GM19240 (cell line): ENCODE results near the gene CUX1.
"Not testable (repeated sequence)": the region's sequence is repeated elsewhere in the genome, so short reads cannot be mapped to it uniquely, and the experiment has no call there.

Experiments
- DNase-seq: peaks from one replicate; pipeline ENCODE4 v3.0.0; 2011; ENCODE audit warnings: low spot score; ENCODE audit not compliant: insufficient read length

CUX1 gene

DNA sequence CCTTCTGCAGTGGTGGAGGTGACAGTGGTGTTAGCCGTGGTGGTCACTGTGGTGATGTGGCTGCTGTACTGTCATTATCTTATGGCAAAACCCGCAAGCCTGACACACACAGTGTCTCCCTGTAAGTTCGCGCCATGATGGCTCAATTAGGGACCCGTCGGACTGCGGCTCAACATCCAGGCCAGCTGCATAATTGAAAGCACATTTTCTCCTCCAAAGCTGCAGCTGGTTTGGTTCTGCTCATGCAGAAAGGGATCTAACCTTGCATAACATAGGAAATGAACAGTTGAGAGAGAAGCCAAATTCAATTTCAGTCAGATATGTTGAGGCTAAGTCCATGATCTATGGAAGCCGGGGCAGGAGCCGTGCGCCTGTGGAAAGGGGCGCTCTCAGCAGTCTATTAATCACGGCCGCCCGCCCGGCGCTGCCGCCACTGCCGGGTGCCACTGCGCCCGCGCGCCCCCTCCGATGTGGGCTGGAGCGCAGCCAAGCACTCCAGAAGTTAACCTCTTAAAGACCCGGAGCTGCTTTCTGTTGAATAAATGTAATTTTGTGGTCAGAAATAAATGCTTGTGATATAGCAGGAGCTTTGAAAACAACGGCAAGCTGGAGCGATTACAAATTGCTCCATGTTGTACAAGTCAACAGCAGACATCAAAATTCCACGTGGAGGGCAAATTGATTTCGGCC, 227.7 kb downstream of the CUX1 start:
- DNase-seq: no peak

DNA sequence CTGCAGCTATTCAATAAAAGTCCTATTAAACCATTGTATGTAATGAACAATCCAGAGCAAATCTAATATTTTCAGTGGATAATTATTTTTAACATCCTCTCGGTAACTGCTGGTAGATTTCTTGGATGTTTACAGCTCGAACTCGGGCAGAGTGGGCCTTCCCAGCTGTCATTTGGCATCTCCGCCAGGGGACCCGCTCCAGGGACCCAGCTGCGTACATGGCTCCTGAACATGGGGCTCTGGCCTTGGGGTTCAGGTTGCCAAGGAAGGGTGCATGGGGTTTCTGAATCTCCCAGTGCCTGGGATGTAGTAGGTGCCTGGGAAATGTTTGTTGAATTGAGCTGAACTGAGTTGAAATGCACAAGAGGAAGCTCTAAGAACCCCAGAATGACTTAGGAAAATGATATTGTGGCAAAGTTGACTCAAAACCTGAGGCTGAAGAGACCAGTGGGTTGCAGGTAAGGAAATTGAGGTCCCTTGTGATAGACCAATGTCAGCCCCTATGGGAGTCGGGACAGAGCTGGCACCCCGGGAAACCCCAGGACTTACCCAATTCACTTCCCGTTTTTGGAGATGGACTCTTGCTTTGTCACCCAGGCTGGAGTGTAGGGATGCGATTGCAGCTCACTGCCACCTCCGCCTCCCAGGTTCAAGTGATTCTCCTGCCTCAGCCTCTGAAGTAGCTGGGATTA, 228.4 kb downstream of the CUX1 start:
- no peak for DNase-seq

DNA sequence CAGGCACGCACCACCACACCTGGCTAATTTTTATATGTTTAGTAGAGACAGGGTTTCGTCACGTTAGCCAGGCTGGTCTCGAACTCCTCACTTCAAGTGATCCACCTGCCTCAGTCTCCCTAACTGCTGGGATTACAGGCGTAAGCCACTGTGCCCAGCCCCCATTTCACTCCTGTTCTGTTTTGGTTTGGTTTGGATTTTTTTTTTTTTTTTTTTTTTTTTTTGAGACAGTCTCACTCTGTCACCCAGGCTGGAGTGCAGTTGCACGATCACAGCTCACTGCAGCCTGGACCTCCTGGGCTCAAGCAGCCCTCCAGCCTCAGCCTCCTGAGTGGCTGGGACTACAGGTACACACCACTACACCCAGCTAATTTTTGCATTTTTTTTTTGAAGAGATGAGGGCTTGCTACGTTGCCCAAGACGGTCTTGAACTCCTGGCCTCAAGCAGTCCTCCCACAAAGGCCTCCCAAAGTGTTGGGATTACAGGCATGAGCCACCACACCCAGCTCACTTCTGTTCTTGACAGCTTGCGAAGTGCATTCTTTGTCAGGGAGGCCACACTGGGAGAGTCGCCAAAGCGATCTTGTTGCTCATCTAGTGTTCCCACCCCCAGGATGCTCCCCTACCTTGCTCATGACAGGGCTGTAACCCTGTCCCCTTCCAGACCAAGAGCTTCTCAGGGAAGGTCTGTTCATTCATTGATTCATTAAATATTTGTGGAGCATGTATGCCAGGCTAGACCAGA, 229.1 kb downstream of the CUX1 start:
- no peak for DNase-seq

DNA sequence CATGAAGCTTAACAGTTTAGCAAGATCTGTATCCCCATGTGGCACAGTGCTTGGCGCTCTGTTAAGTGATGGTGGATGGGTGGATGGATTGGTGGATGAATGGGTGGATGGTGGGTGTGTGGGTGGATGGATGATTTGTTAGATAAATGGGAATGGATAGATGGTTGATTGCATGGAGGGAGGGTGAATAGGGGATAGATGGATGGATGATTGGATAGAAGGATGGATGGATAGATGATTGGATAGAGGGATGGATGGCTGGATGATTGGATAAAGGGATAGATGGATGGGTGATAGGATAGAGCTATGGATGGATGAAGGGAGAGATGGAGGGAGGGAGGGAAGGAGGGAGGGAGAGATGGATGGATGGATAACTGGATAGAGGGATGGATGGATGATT, 229.7 kb downstream of the CUX1 start:
- no peak for DNase-seq

DNA sequence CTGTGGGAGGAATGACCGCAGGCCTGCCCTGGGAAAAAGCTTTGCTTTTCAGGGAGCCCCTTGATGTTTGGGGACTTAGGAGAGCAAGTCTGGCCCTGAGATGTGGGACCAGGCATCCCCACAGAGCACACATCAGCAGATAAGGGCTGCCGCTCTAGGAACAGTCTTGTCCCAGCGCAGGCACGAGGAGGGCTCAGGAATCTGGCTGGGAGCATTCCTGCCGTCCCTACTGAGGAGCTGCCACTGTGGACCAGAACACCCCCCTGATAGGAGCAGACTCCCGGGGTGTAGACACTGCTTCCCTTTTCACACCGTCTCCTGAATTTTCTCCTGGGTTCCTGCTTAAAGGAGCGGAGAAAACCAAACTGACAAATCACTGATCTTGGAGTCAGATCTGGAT, 232.3 kb downstream of the CUX1 start:
- DNase-seq: no peak

DNA sequence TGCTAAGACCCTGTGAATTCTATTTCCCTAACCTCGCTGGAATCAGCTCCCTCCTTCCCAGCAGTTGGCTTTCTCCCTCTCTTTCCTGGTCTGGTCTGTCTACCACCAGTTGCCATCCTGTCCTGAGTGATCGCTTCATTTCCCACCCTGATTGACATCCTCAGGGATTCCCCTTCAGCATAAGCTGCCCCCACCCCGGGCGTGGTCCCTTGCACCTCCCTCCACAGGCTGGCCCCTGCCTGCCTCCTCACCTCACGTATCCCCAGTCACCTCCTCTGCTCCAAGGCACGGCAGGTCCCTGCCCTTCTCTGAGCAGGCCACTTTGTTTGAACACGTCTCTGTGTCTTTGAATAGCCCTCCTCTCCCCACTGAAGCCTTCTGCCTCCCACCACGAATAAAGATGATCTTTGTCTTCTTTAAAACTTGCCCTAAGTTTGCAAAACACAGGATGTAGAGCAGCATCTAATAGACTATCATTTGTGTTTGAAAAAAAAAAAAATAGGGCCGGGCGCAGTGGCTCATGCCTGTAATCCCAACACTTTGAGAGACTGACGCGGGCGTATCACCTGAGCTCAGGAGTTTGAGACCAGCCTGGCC, 233.5 kb downstream of the CUX1 start:
- DNase-seq: no peak

DNA sequence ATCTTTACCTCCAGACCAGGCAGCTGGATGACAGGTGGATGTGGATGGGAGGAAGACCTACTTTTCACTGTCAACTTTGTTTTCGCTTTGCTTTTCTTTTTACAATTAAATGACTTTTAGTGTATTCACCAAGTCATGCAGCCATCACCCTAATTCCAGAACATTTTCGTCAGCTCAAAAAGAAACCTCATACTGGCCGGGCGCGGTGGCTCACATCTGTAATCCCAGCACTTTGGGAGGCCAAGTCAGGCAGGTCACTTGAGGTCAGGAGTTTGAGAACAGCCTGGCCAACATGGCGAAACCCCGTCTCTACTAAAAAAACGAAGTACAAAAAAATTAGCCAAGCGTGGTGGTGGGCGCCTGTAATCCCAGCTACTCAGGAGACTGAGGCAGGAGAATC, 234.3 kb downstream of the CUX1 start:
- DNase-seq: not testable (repeated sequence)

DNA sequence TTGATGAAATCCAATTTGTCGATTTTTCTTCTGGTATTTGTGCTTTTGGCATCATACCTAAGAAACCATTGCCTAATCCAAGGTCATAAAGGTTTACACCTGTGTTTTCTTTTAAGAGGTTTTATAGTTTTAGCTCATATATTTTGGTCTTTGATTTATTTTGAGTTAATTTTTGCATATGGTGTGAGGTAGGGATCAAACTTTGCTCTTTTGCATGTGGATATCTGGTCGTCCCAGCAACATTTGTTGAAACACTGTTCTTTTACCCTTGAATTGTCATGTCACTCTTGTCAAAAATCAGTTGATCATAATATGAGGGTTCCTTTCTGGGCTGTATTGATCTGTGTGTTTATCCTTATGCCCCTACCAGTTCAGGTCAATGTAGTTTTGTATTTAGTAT, 236.7 kb downstream of the CUX1 start:
- no peak for DNase-seq

DNA sequence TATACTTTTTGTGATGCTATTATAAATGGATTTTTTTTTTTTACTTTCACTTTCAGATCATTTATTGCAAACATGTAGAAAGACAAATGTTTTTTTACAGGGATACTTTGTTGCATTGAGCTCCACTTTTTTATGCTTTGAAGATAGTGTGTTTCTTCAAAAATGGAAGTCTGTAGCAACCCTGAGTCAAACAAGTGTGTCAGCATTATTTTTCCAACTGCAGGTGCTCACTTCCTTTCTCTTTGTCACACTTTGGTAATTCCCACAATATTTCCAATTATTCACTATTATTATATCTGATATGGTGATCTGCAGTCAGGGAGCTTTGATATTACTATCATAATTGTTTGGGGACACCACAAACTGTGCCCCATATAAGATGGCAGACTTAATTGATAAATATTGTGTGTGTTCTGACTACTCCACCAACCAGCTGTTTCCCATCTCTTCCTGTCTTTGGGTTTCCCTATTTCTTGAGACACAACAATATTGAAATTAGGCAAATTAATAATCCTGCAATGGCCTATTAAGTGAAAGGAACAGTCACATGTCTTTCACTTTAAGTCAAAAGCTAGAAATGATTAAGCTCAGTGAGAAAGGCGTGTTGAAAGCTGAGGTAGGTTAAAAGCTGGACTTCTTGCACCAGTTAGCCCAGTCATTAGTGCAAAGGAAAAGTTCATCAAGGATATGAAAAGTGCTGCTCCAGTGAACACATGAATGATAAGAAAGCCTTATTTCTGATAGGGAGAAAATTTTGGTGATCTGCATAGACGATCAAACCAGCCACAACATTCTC, 238.0 kb downstream of the CUX1 start:
- DNase-seq: no peak

DNA sequence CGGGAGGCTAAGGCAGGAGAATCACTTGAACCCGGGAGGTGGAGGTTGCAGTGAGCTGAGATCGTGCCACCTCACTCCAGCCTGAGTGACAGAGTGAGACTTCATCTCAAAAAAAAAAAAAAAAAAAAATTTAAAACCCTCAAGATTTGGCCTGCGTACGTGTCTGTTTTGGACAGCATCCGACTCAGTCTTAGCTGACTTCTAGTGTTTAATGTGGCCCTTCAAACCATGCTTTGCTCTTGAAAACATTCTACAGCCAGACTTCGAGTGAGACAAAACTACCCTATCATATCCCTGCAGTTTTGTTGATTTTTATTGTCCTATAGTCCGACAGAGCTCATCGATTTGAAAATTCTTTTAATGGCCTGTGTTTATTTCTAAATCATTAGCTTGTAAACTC, 242.1 kb downstream of the CUX1 start:
- DNase-seq: no peak

DNA sequence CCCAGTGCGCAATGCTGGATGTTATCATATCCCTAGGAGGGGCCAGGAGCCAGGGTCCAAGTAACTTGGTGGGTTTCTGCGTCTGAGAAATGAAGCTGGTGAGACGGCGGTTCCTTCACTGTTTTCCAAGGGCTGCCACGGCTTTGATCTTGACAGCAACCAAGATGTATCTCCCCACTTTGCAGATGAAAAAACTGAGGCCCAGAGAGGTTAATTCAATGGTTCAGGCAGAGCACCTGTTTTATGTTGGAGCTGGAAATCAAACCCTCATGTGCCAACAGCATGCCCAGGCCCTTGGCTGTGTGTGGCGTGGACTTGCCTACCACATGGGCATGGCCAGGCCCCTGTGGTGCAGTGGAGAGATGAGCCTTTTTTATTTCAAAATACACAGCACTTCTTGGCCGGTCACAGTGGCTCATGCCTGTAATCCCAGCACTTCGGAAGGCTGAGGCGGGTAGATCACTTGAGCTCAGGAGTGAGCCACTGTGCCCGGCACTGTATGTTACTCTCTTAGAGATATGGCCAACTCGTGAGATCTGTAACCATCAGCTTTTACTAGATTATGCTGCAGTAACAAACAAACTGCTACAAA, 244.0 kb downstream of the CUX1 start:
- DNase-seq: no peak

DNA sequence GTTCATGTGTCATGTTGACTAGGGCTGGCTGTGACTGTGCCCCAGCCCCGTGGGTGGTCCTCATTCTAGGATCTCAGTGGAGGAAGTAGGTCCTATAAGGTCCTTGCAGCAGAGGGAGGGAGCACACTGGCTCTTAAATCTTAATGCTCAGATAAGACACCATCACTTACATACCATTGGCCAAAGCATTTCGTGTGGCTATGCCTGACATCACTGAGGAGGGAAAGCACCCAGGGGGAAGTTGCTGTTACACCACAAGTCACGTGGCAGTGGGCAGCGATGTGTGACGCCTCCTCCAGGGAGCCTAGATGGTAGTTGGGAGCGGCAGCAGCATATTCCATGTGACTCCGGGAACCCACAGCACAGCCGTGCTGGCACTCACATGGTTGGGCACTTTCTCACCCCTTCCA, 244.6 kb downstream of the CUX1 start:
- peak; percentile 64 for DNase-seq

DNA sequence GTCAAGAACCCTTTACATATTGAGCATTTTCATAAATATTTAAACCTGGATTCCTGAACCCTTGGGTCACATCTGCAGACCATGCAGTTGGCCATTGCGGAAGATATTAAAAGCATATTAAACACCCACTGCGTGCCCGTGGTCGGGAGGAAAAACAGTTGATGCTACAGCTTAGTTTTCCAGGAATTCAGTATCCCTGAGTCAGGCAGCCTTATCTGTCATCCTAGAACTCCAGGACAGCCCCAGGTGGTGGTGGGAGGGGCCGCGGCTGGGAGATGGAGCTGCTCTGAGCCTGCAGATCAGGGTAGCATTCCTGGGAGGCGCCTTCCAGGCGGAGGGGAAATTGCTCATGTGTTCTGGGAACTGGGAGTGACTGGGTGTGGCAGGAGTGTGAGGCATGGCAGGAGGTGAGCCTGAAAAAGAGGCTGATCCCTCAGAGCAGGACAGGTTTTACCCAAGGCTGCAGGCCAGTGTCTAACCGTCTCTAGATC, 246.3 kb downstream of the CUX1 start:
- DNase-seq: no peak

DNA sequence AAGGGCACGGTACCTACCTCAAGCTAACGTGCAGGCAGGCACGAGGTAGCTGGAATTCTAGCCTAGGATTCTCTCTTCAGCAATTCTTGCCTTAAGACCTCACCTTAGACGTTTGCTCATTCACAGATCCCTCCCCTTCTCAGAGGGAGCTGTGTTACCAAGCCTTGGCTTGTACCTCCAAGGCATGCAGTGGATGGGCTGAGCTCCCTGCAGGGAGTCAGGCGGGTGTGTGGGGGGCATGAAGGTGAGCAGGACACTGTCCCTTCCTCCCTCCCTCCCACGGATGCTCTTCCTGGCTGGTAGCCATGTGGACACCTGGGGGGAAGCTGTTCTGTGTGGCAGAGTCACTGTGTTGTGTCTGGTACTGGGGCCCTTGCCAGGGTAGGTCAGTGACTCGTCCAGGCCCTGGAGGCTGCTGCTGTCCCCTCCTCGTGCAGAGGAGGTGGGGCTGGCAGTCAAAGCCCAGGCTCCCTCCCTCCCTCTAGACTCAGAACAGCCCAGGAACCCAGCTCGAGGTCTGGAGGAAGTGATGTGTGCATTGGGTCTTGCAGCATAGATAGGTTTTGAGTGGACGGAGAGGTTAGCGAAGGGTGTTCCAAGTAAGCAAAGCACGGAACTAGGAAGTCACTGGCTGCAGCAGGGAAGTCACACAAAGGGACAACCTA, 247.1 kb downstream of the CUX1 start:
- no peak for DNase-seq

DNA sequence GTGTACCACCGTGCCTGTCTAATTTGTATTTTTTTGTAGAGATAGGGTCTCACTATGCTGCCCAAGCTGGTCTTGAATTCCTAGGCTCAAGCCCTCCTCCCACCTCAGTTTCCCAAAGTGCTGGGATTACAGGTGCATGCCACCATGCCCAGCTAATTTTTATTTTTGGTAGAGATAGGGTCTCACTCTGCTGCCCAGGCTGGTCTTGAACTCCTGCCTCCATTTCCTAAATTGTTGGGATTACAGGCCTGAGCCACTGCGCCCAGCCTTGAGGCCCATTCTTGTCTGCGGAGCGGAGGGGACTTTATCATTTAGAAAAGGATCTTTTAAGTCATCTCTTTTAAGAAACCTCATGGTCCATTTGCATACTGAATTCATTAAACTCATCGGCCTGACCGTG, 247.8 kb downstream of the CUX1 start:
- DNase-seq: no peak

DNA sequence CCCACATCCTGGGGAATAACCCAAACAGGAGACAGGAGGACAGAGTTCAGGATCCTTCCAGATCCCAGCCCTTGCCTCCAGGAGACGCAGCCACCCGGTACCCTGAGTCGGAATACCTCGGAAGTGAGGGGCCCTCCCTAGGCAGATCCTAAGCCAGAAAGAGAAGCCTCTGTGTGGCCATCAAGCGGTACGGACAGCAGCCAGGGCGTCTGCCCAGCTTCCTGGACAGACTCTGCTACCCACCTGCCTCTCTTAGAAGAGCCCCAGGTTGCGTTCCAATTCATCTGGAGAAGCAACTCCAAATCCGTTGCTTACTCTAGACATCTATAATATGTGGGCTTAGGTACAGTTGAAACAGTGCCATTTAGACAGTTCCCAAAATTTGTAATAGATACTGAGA, 249.1 kb downstream of the CUX1 start:
- DNase-seq: no peak

DNA sequence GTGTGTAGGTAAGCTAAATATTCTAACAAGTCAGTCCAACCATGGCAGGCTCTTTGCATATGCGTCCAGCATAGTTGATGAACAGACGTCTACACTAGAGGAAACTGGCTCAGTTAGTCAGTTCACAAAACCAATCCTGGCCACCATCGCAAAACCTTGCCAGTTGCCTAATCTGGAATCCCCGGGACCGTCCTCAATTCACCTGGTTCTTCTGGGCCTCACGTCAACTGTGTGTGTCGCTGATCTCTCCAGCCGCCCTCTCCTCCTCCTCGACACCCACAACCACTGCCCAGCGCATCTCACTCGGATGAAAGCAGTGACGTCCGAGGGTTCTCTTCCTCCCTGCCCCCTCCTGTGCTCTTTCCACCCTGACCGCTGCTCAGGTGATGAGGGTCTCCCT, 251.4 kb downstream of the CUX1 start:
- no peak for DNase-seq

DNA sequence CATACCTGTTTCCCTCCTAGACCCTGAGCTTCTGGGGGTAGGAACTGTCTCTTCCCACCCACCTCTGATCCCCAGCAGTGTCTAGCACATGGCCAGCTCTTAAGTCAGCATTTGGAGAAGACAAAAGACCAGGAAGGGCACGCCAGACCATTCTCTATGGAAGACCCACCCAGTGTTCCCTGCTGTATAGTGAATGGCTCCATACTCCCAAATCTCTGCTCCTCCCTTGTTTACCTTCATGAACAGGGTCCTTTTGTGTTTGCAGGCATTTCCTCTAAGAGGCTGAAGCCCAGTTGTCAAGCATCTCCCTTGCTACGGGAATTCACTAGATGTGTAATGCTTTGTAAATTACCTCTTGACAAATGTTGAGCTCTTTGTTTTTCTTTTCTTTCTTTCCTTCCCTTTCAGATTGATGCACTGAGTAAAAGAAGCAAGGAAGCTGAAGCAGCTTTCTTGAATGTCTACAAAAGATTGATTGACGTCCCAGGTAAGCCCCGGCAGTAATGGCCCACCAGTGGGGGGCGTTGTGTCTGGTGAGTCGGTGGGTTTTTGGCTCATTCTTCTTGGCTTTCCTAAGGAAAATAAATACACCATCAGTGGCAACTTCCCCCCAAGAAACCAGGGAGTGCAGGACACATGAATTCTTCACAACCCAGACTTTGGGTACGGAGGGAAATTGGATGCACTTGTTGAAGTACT, 252.7 kb downstream of the CUX1 start:
- no peak for DNase-seq

DNA sequence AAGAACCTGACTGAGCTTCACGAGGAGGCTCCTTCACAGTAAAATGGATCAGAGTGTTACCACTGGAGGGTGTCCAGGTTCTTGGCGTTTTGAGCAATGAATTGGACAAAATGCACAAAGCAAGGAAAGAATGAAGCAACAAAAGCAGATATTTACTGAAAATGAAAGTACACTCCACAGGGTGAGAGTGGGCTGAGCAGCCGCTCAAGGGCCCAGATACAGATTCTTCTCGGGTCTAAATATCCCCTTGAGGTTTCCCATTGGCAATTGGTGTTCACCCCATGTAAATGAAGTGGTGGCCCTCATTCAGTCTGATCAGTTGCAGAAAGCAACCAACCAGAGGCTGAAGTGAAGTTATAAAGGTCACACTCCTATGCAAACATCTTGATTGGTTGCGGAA, 254.6 kb downstream of the CUX1 start:
- no peak for DNase-seq
